ENCODE data around the gene PACSIN2. TPM values are rescaled to one million over a fixed set of nuclear protein-coding genes. Genes with fewer than 3 reads are reported as not detected.
A peak's percentile ranks its signal among the peaks of the same experiment; 100 is the strongest.

The PACSIN2 gene
- total RNA-seq, 1 experiment from 2014 or later: 70.5 TPM

GRCh38 chr22:42869888-42870480, 145.0 kb downstream of the PACSIN2 start:
- POLR2A ChIA-PET: no interaction called here
- DNase-seq (ENCODE audit: low spot score) (no peak), ATAC-seq (no peak)
- Mint-ChIP-seq H3K27ac (no peak overlapping the region; the same call in 1 of the 2 replicates), H3K36me3 (peaks cover 10% of the 10 kb centered on the region), H3K4me3 (no peak overlapping the region), H3K9me3 (no peaks in the 10 kb centered on the region), H3K4me1 (peaks cover 4% of the 10 kb centered on the region; the same call in 1 of the 2 replicates), H3K27me3 (ENCODE audit: low read depth) (no peaks in the 10 kb centered on the region)
- CTCF ChIA-PET: no interaction called here
- no peak for TF ChIP-seq AR (CRISPR knock-in tag; IDR thresholded peaks at IDR 0.05)
- TF ChIP-seq SMAD3 (CRISPR knock-in tag; IDR thresholded peaks at IDR 0.05; ENCODE audit: borderline replicate concordance): no peak
- no peak for TF ChIP-seq NR3C1 (CRISPR knock-in tag; conservative IDR thresholded peaks at IDR 0.05; ENCODE audit: low read depth)
- no peak for TF ChIP-seq ATF2 (CRISPR knock-in tag; IDR thresholded peaks at IDR 0.05; ENCODE audit: borderline replicate concordance, low read depth)
- TF ChIP-seq ZNF425 (CRISPR knock-in tag; conservative IDR thresholded peaks at IDR 0.05): no peak
- no peak for TF ChIP-seq CBFB (CRISPR knock-in tag; IDR thresholded peaks at IDR 0.05; ENCODE audit: low read depth)

- DNase-seq (ENCODE audit: low spot score) (no peak), ATAC-seq (no peak)
- H3K27me3 Mint-ChIP-seq (ENCODE audit: low read depth): no peaks in the 10 kb centered on the region
- H3K36me3 Mint-ChIP-seq: peaks cover 10% of the 10 kb centered on the region
- peaks cover 4% of the 10 kb centered on the region; the same call in 1 of the 2 replicates for H3K4me1 Mint-ChIP-seq
- ChIA-PET POLR2A (no interaction called here), CTCF (interaction anchor here (1.1 to 2.6 kb wide), 2 partner anchors 78 to 182 kb away, joined by 4 to 56 read pairs; no protein-coding TSS in a partner anchor)
- H3K27ac Mint-ChIP-seq: 0 out of 2 replicates have a peak overlapping the region, but pooled peaks have one; percentile 41
- H3K4me3 Mint-ChIP-seq: no peak overlapping the region
- TF ChIP-seq ZNF232 (CRISPR knock-in tag; IDR thresholded peaks at IDR 0.05) (no peak), E2F5 (CRISPR knock-in tag; IDR thresholded peaks at IDR 0.05) (no peak), MXD4 (CRISPR knock-in tag; IDR thresholded peaks at IDR 0.05; ENCODE audit: borderline replicate concordance) (no peak), KAT7 (CRISPR knock-in tag; IDR thresholded peaks at IDR 0.05; ENCODE audit: borderline replicate concordance) (no peak), ETV6 (CRISPR knock-in tag; IDR thresholded peaks at IDR 0.05) (no peak), ZNF219 (CRISPR knock-in tag; IDR thresholded peaks at IDR 0.05; ENCODE audit: borderline replicate concordance) (no peak), ZNF317 (CRISPR knock-in tag; IDR thresholded peaks at IDR 0.05; ENCODE audit: borderline replicate concordance, low read depth) (no peak), GRHL2 (CRISPR knock-in tag; IDR thresholded peaks at IDR 0.05; ENCODE audit: insufficient replicate concordance, severe bottlenecking) (no peak)
- no peaks in the 10 kb centered on the region for H3K9me3 Mint-ChIP-seq
Observed at GRCh38 chr22:42869463-42869862, 145.5 kb downstream of the PACSIN2 start.
